H1 (cell line): Measurements from ENCODE around the gene RNF126. TPM values are rescaled to one million over a fixed set of nuclear protein-coding genes. Genes with fewer than 3 reads are reported as not detected.

ENCODE experiments used
- BCL11A ChIP-seq, 2 experiments: IDR thresholded peaks; one replicate each; pipeline ENCODE4 v1.6.1; 2011; ENCODE audit warnings: low read depth in 2 of 2, low read length in 2 of 2, mild to moderate bottlenecking in 2 of 2
- CEBPB ChIP-seq: IDR thresholded peaks from 2 replicates; pipeline ENCODE4 v1.6.1; 2012; ENCODE audit warnings: low read depth, low read length
- CREB1 ChIP-seq: IDR thresholded peaks from 2 replicates; pipeline ENCODE4 v1.6.1; 2012; ENCODE audit warnings: inconsistent platforms
- EP300 ChIP-seq, 2 experiments: IDR thresholded peaks; 1 replicate in 1 of 2; 2 replicates in 1 of 2; pipeline ENCODE4 v1.6.1; 2011 to 2012; ENCODE audit warnings: low read depth in 2 of 2, low read length in 2 of 2, mild to moderate bottlenecking in 2 of 2, borderline replicate concordance in 1 of 2, inconsistent platforms in 1 of 2, moderate library complexity in 1 of 2
- JUN ChIP-seq: IDR thresholded peaks from 2 replicates; pipeline ENCODE4 v1.6.1; 2011; ENCODE audit warnings: low read depth, mild to moderate bottlenecking, improper control_type of control experiment, low read length
- NANOG ChIP-seq: IDR thresholded peaks from 2 replicates; pipeline ENCODE4 v1.6.1; 2011; ENCODE audit warnings: low read length, low read depth, mild to moderate bottlenecking, inconsistent platforms; ENCODE audit not compliant: insufficient read depth, poor library complexity, severe bottlenecking
- NRF1 ChIP-seq: IDR thresholded peaks from 2 replicates; pipeline ENCODE4 v1.6.1; 2011; ENCODE audit warnings: mild to moderate bottlenecking, low read depth, low read length, improper control_type of control experiment
- PHF8 ChIP-seq: fragments of 200-600 bp; sonication (generic); conservative IDR thresholded peaks from 2 replicates; pipeline ENCODE4 v1.7.1; 2012; ENCODE audit warnings: low read depth, mild to moderate bottlenecking, inconsistent platforms, low read length, moderate library complexity
- POLR2A ChIP-seq, 2 experiments: IDR thresholded peaks; 1 replicate in 1 of 2; 2 replicates in 1 of 2; pipeline ENCODE4 v1.6.1; 2011; ENCODE audit warnings: low read depth in 2 of 2, low read length in 2 of 2, mild to moderate bottlenecking in 2 of 2; ENCODE audit errors: control extremely low read depth in 1 of 2
- POLR2AphosphoS5 ChIP-seq: IDR thresholded peaks from 2 replicates; pipeline ENCODE4 v1.6.1; 2011; ENCODE audit warnings: low read depth, low read length
- RFX5 ChIP-seq: IDR thresholded peaks from 2 replicates; pipeline ENCODE4 v1.6.1; 2011; ENCODE audit warnings: low read depth, low read length, improper control_type of control experiment, borderline replicate concordance
- RXRA ChIP-seq: IDR thresholded peaks from 2 replicates; pipeline ENCODE4 v1.6.1; 2011; ENCODE audit warnings: low read depth, mild to moderate bottlenecking, low read length, moderate library complexity; ENCODE audit not compliant: insufficient read depth
- SIN3A ChIP-seq, 2 experiments: IDR thresholded peaks in 1 of 2; conservative IDR thresholded peaks in 1 of 2; 2 replicates each; pipeline ENCODE4 v1.6.1; 2011 to 2012; ENCODE audit warnings: low read length in 2 of 2, improper control_type of control experiment in 1 of 2, low read depth in 1 of 2, mild to moderate bottlenecking in 1 of 2
- SUZ12 ChIP-seq: fragments of 200-600 bp; sonication (generic); IDR thresholded peaks from 2 replicates; pipeline ENCODE4 v1.6.1; 2012; ENCODE audit warnings: mild to moderate bottlenecking, inconsistent platforms, low read length, moderate library complexity, mixed read lengths
- TAF7 ChIP-seq: optimal IDR thresholded peaks from 2 replicates; pipeline ENCODE3; 2011; ENCODE audit warnings: low read depth, mild to moderate bottlenecking, inconsistent platforms, low read length, moderate library complexity, borderline replicate concordance
- TEAD4 ChIP-seq: IDR thresholded peaks from 2 replicates; pipeline ENCODE4 v1.6.1; 2012; ENCODE audit warnings: low read depth, low read length, inconsistent platforms, mixed read lengths
- polyA plus RNA-seq, 7 experiments: library from polyadenylated mRNA; depleted of rRNA in 3 of 7; stranded (reverse) in 5 of 7; unstranded in 2 of 7; fragments of >200 nt in 5 of 7; fragments of 200-250 nt in 2 of 7; gene quantifications; 1 replicate in 5 of 7; 2 replicates in 1 of 7; 4 replicates in 1 of 7; pipeline versions ENCODE4 v1.2.1 to v1.2.3, GENCODE V29; 2011 to 2013; ENCODE audit warnings: missing spikeins in 2 of 7, mixed read lengths in 2 of 7
- total RNA-seq: library from RNA; stranded (reverse); fragmentation: NEBNext Ultra II Directional; extraction: Animal tissue kit (Norgen Biotek cat#: 25700); gene quantifications from 2 replicates; pipeline ENCODE4 v1.2.1, GENCODE V29; 2021
- TF ChIP-seq, protein P1 (sequence below): IDR thresholded peaks from 2 replicates; pipeline ENCODE4 v1.6.1; 2011; ENCODE audit warnings: low read depth, mild to moderate bottlenecking, low read length; ENCODE audit not compliant: insufficient read depth
- TF ChIP-seq, protein P2 (sequence below): IDR thresholded peaks from 2 replicates; pipeline ENCODE4 v1.6.1; 2012; ENCODE audit warnings: inconsistent platforms
- TF ChIP-seq, protein P3 (sequence below), 3 experiments: IDR thresholded peaks; 1 replicate in 2 of 3; 2 replicates in 1 of 3; pipeline versions ENCODE4 v1.5.1 to v1.6.1; 2011; ENCODE audit warnings: low read length in 3 of 3, mild to moderate bottlenecking in 3 of 3, inconsistent platforms in 2 of 3, low read depth in 1 of 3, moderate library complexity in 1 of 3; ENCODE audit not compliant: insufficient read depth in 1 of 3; ENCODE audit errors: control extremely low read depth in 1 of 3

The RNF126 gene
- total and polyA plus RNA-seq, 2 of the 8 experiments (the other 6 are each of a cell fraction or from before 2014, with no cell fraction given) = 21.8 to 68.0 TPM

DNA sequence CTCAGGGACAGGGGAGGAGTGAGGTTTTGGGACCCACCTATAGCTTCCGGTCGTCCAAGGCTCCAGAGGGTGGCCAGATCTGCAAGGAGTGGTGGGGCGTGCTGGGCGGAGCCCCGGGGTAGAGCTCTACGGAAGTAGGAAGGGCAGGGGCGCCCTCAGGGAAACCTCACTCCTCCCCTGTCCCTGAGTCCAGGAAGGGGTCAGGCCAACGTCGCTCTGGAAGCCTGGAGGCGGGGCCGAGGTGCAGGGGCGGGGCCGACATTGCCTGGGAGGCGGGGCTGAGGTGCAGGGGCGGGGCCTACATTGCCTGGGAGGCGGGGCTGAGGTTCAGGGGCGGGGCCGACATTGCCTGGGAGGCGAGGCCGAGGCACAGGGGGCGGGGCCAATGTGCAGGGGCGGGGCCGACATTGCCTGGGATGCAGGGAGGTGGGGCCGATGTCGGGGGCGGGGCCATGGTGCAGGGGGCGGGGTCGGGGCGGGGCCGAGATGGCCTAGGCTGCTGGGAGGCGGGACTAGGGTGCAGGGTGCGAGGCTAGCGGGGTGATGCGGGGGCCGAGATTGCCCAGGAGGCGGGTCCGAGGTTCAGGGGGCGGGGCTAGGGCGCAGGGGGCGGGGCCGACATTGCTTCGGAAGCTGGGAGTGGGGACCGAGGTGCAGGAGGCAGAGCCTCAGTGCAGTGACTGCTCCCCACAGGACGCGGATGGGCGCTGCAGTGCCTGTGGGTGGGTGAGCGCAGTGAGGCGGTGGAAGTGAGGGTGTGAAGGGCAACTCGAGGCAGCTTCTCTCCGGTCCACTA is 40.8 kb upstream of the RNF126 start (continued):
- TF ChIP-seq, protein P1, sequence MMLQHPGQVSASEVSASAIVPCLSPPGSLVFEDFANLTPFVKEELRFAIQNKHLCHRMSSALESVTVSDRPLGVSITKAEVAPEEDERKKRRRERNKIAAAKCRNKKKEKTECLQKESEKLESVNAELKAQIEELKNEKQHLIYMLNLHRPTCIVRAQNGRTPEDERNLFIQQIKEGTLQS = no peak
- no peak for TF ChIP-seq BCL11A (IDR thresholded peaks at IDR 0.05; ENCODE audit: low read depth in 2 of 2, low read length in 2 of 2)
- TF ChIP-seq TAF7 = peak; percentile 68
- TF ChIP-seq TEAD4 = no peak
- TF ChIP-seq, protein P2, sequence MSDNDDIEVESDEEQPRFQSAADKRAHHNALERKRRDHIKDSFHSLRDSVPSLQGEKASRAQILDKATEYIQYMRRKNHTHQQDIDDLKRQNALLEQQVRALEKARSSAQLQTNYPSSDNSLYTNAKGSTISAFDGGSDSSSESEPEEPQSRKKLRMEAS = no peak
- no peak for TF ChIP-seq RXRA
- TF ChIP-seq JUN = no peak
- TF ChIP-seq CEBPB = no peak
- TF ChIP-seq NANOG = no peak
- TF ChIP-seq PHF8 = peak; percentile 45; the same call in 1 of the 2 replicates
- no peak for TF ChIP-seq EP300 (IDR thresholded peaks at IDR 0.05; ENCODE audit: borderline replicate concordance in 1 of 2, low read depth in 2 of 2, low read length in 2 of 2)
- TF ChIP-seq SUZ12 = no peak
- no peak for TF ChIP-seq NRF1
- TF ChIP-seq SIN3A (conservative IDR thresholded peaks at IDR 0.05 in 1 of 2, IDR thresholded peaks at IDR 0.05 in 1 of 2; ENCODE audit: low read depth in 1 of 2, low read length in 2 of 2) = no peak
- TF ChIP-seq POLR2A (IDR thresholded peaks at IDR 0.05; ENCODE audit: control extremely low read depth in 1 of 2, low read depth in 2 of 2, low read length in 2 of 2) = peak in 1 of 2 experiments; percentile 47; a peak in 2 of 3 replicates
- TF ChIP-seq POLR2AphosphoS5 = peak; percentile 77; the same call in 1 of the 2 replicates
- TF ChIP-seq, protein P3, sequence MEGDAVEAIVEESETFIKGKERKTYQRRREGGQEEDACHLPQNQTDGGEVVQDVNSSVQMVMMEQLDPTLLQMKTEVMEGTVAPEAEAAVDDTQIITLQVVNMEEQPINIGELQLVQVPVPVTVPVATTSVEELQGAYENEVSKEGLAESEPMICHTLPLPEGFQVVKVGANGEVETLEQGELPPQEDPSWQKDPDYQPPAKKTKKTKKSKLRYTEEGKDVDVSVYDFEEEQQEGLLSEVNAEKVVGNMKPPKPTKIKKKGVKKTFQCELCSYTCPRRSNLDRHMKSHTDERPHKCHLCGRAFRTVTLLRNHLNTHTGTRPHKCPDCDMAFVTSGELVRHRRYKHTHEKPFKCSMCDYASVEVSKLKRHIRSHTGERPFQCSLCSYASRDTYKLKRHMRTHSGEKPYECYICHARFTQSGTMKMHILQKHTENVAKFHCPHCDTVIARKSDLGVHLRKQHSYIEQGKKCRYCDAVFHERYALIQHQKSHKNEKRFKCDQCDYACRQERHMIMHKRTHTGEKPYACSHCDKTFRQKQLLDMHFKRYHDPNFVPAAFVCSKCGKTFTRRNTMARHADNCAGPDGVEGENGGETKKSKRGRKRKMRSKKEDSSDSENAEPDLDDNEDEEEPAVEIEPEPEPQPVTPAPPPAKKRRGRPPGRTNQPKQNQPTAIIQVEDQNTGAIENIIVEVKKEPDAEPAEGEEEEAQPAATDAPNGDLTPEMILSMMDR (IDR thresholded peaks at IDR 0.05; ENCODE audit: control extremely low read depth in 1 of 3, insufficient read depth in 1 of 3, low read depth in 1 of 3, low read length in 3 of 3) = no peak; a peak in 1 of 4 replicates
- TF ChIP-seq RFX5 = no peak
- 0 out of 2 replicates have a peak, but pooled peaks have one; percentile 15 for TF ChIP-seq CREB1
